ENCODE results near the gene PNMA6E.

PNMA6E gene

DNA sequence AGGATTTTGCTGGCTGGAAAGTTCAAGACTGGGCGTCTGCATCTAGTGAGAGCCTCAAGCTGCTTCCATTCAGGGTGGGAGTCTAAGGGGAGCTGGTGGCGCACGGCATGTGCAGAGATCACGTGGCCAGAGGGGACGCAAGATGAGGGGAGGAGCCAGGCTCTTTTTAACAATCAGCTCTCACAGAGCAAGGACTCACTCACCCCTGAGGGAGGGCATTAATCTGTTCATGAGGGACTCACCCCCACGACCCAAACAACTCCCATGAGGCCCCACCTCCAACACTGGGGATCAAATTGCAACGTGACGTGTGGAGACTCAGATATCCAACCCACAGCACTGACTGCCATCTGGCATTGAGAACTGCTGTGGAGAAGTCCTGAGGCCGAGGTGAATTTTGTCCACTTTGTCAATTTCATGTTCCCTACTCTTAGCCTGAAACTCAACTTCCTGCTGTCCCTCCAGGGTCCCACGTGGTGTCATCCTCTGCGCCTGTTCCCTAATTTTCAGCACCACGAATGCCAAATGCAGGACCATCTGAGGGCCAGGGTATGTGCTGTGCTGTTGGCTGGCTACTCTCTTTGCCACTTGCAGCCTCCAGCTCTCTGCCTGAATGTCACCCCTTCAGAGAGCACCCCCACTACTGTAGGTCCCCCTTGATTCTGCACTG, 15.8 kb upstream of the PNMA6E start:
- no peak overlapping the region for H3K4me3 Mint-ChIP-seq
- H3K27ac Mint-ChIP-seq = no peak overlapping the region
- no peaks in the 10 kb centered on the region for H3K36me3 Mint-ChIP-seq (ENCODE audit: low read depth)
- H3K9me3 Mint-ChIP-seq = no peaks in the 10 kb centered on the region
- H3K4me1 Mint-ChIP-seq (ENCODE audit: low read depth) = peaks cover 6% of the 10 kb centered on the region
- no peaks in the 10 kb centered on the region for H3K27me3 Mint-ChIP-seq

DNA sequence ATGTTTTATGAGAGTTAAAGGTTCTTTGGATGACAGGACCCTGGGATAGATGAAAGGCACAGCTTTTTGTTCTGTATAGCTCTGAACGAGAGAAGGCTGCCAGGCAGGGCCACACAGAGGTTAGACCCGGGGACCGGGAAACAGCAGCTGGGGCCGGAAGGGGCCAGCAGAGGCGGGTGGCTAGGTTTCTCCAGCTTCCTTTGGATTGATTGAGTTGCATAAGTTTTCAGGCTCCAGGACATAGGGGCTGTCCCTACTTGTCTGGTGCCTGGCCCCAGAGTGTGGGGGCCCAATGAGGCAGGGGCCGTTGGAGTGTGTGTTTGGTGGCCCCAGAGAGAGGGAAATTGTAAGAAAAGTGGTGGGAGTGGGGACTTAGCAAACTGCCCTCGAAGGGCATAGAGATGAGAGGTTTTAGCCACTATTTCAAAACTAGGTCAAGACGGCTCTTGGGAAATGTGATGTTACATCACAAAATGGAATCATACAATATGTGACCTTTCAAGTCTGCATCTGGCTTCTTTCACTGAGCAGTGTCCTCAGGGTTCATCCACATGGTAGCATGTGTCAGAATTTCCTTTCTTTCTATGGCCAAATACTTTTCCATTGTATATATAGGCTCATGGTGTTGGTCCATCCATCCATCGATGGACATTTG, 13.8 kb upstream of the PNMA6E start:
- H3K9me3 Mint-ChIP-seq = no peaks in the 10 kb centered on the region
- no peaks in the 10 kb centered on the region for H3K27me3 Mint-ChIP-seq

GRCh38 chrX:153413731-153414130, 12.6 kb upstream of the PNMA6E start:
- H3K4me1 Mint-ChIP-seq (ENCODE audit: low read depth) = peaks cover 8% of the 10 kb centered on the region
- no peaks in the 10 kb centered on the region for H3K9me3 Mint-ChIP-seq
- no peak overlapping the region for H3K27ac Mint-ChIP-seq
- H3K27me3 Mint-ChIP-seq = no peaks in the 10 kb centered on the region
- H3K4me3 Mint-ChIP-seq = peak overlapping the region; percentile 26
- H3K36me3 Mint-ChIP-seq (ENCODE audit: low read depth) = no peaks in the 10 kb centered on the region

More for the DNA sequence above, 13.8 kb upstream of the PNMA6E start:
- Mint-ChIP-seq H3K27ac (no peak overlapping the region), H3K36me3 (ENCODE audit: low read depth) (no peaks in the 10 kb centered on the region), H3K4me1 (ENCODE audit: low read depth) (peaks cover 8% of the 10 kb centered on the region), H3K4me3 (no peak overlapping the region)

DNA sequence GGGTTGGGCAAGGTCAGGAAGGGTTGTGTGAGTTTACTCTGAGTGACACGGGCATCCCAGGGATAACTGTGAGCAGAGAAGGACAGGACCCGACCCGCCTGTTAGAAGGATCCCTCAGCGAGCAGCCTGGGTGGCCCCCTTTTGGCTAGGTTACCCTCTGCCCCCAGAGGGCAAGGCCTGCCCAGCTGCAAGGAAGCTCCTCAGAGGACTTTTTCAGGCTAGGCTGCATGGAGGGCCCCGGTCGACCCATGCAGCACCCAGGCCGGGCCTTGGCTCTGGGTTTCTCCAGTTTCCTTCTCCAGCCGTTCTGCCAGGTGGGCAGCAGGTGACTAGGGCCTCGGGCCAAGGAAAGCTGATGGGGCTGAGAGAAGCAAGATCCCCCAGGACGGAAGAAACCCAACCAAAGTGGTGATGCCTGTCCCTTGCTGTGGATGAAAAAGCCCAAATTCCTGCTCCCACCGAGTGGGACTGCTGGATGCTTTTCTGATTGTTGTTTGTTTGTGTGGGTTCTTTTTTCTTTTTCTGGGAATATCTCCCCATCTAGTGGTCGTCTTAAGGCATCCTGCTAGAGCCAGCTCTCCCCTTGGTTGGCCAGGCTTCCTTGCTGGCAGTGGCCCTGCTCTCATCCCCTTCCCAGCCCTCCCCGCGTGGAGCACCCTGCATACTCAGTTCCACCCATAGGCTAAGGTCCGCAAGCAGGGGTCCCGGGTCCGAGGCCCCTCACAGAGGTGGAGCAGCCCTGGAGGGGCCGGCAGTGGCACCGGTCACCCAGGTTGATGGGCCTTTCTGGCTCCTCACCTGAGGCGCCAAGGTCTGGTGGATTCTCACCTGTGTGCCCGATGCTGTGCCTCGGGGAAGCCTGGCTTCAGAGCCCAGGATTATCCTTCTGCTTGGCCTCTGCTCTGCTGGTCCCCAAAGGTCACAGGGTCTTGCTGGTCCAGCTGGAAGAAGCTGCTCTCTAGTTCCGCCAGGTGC, 11.9 kb upstream of the PNMA6E start:
- Mint-ChIP-seq H3K4me3 (no peak overlapping the region), H3K9me3 (no peaks in the 10 kb centered on the region), H3K4me1 (ENCODE audit: low read depth) (peaks cover 8% of the 10 kb centered on the region), H3K36me3 (ENCODE audit: low read depth) (no peaks in the 10 kb centered on the region), H3K27ac (no peak overlapping the region), H3K27me3 (no peaks in the 10 kb centered on the region)

DNA sequence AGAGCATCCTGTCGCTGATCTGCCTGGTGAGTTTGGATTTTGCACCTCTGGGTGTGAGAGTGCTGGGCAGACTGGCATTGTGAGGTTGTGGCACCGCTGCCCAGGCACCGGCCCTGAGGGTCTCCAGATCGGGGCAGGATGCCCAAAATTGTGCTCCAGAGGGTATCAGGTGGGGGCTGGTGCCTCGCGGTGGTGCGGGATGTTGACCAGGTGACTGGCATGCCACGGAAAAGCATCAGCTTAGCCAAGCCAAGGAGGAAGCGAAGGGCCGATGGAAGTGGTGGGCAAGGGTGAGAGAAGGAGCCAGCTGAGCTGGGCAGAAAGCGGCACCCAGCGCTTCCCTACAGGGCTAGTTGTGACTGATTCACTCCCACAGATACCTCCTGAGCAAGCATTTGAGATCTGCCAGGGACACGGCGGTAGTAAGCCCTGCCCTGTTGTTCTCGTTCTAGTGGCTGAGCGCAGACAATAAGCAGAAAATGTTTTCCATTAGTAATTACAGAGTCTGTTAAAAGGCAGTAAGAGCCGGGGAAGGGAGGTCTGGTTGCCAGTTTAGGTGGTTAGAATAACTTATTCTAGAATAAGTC, 10.9 kb upstream of the PNMA6E start:
- Mint-ChIP-seq H3K27ac (no peak overlapping the region), H3K9me3 (no peaks in the 10 kb centered on the region), H3K4me3 (peak overlapping the region; percentile 80), H3K4me1 (ENCODE audit: low read depth) (peaks cover 8% of the 10 kb centered on the region), H3K27me3 (no peaks in the 10 kb centered on the region), H3K36me3 (ENCODE audit: low read depth) (no peaks in the 10 kb centered on the region)

- Mint-ChIP-seq H3K27ac (no peak within 1 kb of the TSS), H3K9me3 (no peaks in the 10 kb centered on the region), H3K4me1 (ENCODE audit: low read depth) (peaks cover 8% of the 10 kb centered on the region), H3K36me3 (ENCODE audit: low read depth) (no peaks in the 10 kb centered on the region), H3K27me3 (no peaks in the 10 kb centered on the region), H3K4me3 (peak within 1 kb of the TSS; percentile 80)
These were observed 10.3 kb upstream of the PNMA6E start, which contains the start of gene ZFP92 for GRCh38 chrX:153411255-153411987. Gene ZFP92, plus strand, starts transcription at chrX:153411472. Its CDS starts 6,851 bp downstream, at chrX:153418323.

DNA sequence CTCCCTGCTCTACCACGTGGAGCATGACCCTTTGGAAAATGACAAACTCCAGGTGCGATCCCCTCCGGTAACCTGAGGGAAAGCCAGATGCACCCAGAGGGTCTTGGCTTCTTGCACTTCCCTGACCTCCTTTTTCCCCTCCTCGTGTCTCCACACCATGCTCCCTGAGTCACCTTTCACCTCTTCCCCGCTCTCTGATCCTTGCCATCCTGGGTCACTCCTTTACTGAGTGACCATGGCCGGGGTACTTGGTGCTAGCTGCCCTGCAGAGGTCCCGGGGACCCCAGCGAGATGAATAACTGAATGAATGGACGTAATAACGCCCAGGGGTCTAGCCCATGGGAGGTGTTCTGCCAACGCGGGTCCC, 9.7 kb upstream of the PNMA6E start:
- Mint-ChIP-seq H3K9me3 (no peaks in the 10 kb centered on the region), H3K36me3 (ENCODE audit: low read depth) (no peaks in the 10 kb centered on the region), H3K27ac (no peak overlapping the region), H3K4me3 (peak overlapping the region; percentile 72), H3K27me3 (no peaks in the 10 kb centered on the region), H3K4me1 (ENCODE audit: low read depth) (peaks cover 8% of the 10 kb centered on the region)

- Mint-ChIP-seq H3K27me3 (no peaks in the 10 kb centered on the region), H3K4me3 (peak overlapping the region; percentile 72), H3K36me3 (ENCODE audit: low read depth) (no peaks in the 10 kb centered on the region), H3K9me3 (no peaks in the 10 kb centered on the region), H3K27ac (no peak overlapping the region), H3K4me1 (ENCODE audit: low read depth) (peaks cover 8% of the 10 kb centered on the region)
These were observed 9.2 kb upstream of the PNMA6E start for GRCh38 chrX:153410373-153410772.

- Mint-ChIP-seq H3K9me3 (no peaks in the 10 kb centered on the region), H3K4me1 (ENCODE audit: low read depth) (peaks cover 8% of the 10 kb centered on the region), H3K4me3 (no peak overlapping the region), H3K27ac (no peak overlapping the region), H3K36me3 (ENCODE audit: low read depth) (no peaks in the 10 kb centered on the region), H3K27me3 (no peaks in the 10 kb centered on the region)
These were observed 8.4 kb upstream of the PNMA6E start for GRCh38 chrX:153409414-153410101.

GRCh38 chrX:153408871-153409351, 7.8 kb upstream of the PNMA6E start:
- no peak overlapping the region for H3K27ac Mint-ChIP-seq

GRCh38 chrX:153408221-153408721, 7.1 kb upstream of the PNMA6E start:
- Mint-ChIP-seq H3K9me3 (no peaks in the 10 kb centered on the region), H3K36me3 (ENCODE audit: low read depth) (no peaks in the 10 kb centered on the region), H3K27ac (no peak overlapping the region), H3K4me3 (no peak overlapping the region), H3K4me1 (ENCODE audit: low read depth) (peaks cover 8% of the 10 kb centered on the region), H3K27me3 (no peaks in the 10 kb centered on the region)

More at GRCh38 chrX:153408871-153409351, 7.8 kb upstream of the PNMA6E start:
- Mint-ChIP-seq H3K4me1 (ENCODE audit: low read depth) (peaks cover 8% of the 10 kb centered on the region), H3K36me3 (ENCODE audit: low read depth) (no peaks in the 10 kb centered on the region), H3K9me3 (no peaks in the 10 kb centered on the region), H3K27me3 (no peaks in the 10 kb centered on the region), H3K4me3 (no peak overlapping the region)

GRCh38 chrX:153407736-153408135, 6.6 kb upstream of the PNMA6E start:
- Mint-ChIP-seq H3K27me3 (no peaks in the 10 kb centered on the region), H3K36me3 (ENCODE audit: low read depth) (no peaks in the 10 kb centered on the region), H3K4me1 (ENCODE audit: low read depth) (peaks cover 8% of the 10 kb centered on the region), H3K4me3 (no peak overlapping the region), H3K9me3 (no peaks in the 10 kb centered on the region), H3K27ac (no peak overlapping the region)

DNA sequence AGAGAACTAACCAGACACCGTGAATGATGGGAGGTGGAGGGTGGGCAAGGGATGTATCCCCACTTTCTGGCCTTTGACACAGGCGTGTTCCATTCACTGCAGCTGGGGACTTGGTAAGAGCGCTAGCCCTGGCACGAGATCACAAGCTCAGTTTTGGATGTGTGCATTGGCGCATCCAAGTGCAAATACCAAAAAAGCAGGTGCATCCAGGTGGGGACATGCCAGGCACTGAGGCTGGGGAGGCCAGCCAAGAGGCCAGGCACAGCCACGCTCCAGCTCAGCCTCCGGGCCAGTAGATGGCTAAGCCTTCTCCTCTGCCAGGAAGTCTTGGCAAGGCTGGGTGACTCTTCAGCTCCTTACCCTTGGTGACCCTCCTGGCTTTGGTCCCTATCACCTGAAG, 5.8 kb upstream of the PNMA6E start:
- Mint-ChIP-seq H3K36me3 (ENCODE audit: low read depth) (no peaks in the 10 kb centered on the region), H3K27ac (no peak overlapping the region), H3K4me3 (no peak overlapping the region), H3K9me3 (no peaks in the 10 kb centered on the region), H3K27me3 (no peaks in the 10 kb centered on the region), H3K4me1 (ENCODE audit: low read depth) (peaks cover 1% of the 10 kb centered on the region)

All from stimulated activated naive CD8-positive, alpha-beta T cell treated with anti-CD3 and anti-CD28 coated beads, Interleukin-15, Interleukin-2, amounts not matched to agents 100 ng/mL and 50 ng/mL, for 24 hours (primary cell).